Thyroid gland (tissue), 4 donors: Measurements from ENCODE around the gene PIK3C2B.

ENCODE experiments used
- POLR2A ChIP-seq, 2 donors: fragments of 450-650 bp; IDR thresholded peaks; one replicate each; pipeline ENCODE4 v1.6.1; 2017; ENCODE audit warnings: antibody characterized with exemption in 2 of 2, mild to moderate bottlenecking in 2 of 2, moderate library complexity in 1 of 2
- TF ChIP-seq, protein P1 (sequence below), 6 experiments: fragments of 200-600 bp in 3 of 6; fragments of 450-650 bp in 3 of 6; sonication (generic) in 3 of 6; IDR thresholded peaks; one replicate each; pipeline ENCODE4 v1.5.1; 2016 to 2019; ENCODE audit warnings: antibody characterized with exemption in 6 of 6, mild to moderate bottlenecking in 2 of 6, inconsistent platforms in 1 of 6, moderate library complexity in 1 of 6

DNA sequence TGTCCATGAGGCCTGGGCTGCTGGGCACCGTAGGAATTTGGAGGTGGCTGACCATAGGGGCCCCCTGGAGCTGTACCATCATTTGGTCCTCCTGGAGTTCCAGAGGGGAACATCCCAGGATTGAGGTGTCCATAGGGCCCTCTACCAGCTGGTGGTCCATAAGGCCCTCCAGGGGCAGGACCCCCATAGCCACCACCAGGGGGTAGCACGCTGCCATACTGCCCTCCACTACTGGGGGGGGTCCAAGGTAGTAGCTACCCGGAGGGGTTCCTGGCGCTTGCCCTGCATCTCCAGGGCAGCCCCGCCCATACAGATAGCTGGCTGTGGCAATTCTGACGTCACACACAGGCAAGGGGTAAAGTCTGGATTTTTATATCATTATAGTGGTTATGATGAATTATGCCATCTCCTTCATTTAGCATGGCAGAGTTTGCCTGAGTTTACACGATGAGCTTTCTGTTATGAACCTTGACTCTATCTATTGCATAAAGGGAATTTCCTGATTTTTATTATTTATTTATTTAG is 34.8 kb upstream of the PIK3C2B start:
- TF ChIP-seq, protein P1, sequence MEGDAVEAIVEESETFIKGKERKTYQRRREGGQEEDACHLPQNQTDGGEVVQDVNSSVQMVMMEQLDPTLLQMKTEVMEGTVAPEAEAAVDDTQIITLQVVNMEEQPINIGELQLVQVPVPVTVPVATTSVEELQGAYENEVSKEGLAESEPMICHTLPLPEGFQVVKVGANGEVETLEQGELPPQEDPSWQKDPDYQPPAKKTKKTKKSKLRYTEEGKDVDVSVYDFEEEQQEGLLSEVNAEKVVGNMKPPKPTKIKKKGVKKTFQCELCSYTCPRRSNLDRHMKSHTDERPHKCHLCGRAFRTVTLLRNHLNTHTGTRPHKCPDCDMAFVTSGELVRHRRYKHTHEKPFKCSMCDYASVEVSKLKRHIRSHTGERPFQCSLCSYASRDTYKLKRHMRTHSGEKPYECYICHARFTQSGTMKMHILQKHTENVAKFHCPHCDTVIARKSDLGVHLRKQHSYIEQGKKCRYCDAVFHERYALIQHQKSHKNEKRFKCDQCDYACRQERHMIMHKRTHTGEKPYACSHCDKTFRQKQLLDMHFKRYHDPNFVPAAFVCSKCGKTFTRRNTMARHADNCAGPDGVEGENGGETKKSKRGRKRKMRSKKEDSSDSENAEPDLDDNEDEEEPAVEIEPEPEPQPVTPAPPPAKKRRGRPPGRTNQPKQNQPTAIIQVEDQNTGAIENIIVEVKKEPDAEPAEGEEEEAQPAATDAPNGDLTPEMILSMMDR (IDR thresholded peaks at IDR 0.05): no peak
- TF ChIP-seq POLR2A (IDR thresholded peaks at IDR 0.05): no peak
